Ovary (tissue), 9 donors: ENCODE data around the gene ELOB. TPM values are rescaled to one million over a fixed set of nuclear protein-coding genes. Genes with fewer than 3 reads are reported as not detected.

Experiments
- DNase-seq, 5 donors: peaks; one replicate each; pipeline ENCODE4 v3.0.0-alpha.2; 2019 to 2020
- H3K27ac ChIP-seq, 2 donors: fragments of 200-600 bp; one replicate each; pipeline versions ENCODE4 v1.5.1 to v1.8.0; 2019 to 2022
- H3K27me3 ChIP-seq: fragments of 200-600 bp; one replicate; pipeline ENCODE4 v1.8.0; 2022
- H3K36me3 ChIP-seq: fragments of 200-600 bp; sonication (generic); one replicate; pipeline ENCODE4 v1.5.1; 2019
- H3K4me1 ChIP-seq: one replicate; pipeline ENCODE4 v1.8.1; 2013; ENCODE audit warnings: mild to moderate bottlenecking, moderate library complexity; ENCODE audit not compliant: insufficient read depth
- H3K4me3 ChIP-seq: fragments of 200-600 bp; sonication (generic); one replicate; pipeline ENCODE4 v1.5.1; 2017
- H3K9me3 ChIP-seq, 2 donors: fragments of 200-600 bp in 1 of 2; sonication (generic) in 1 of 2; one replicate each; pipeline versions ENCODE4 v1.5.1 to v1.8.1; 2013 to 2019; ENCODE audit warnings: mild to moderate bottlenecking in 1 of 2, moderate library complexity in 1 of 2
- CTCF ChIP-seq, 3 donors: fragments of 450-650 bp in 2 of 3; fragments of 200-600 bp in 1 of 3; IDR thresholded peaks; one replicate each; pipeline versions ENCODE4 v1.5.1 to v1.8.0; 2016 to 2022; ENCODE audit warnings: antibody characterized with exemption in 3 of 3, mild to moderate bottlenecking in 1 of 3
- EP300 ChIP-seq: sonication (generic); formaldehyde crosslinking; IDR thresholded peaks from one replicate; pipeline ENCODE4 v1.6.1; 2017; ENCODE audit warnings: antibody characterized with exemption
- POLR2A ChIP-seq: fragments of 450-650 bp; IDR thresholded peaks from one replicate; pipeline ENCODE4 v1.6.1; 2017; ENCODE audit warnings: antibody characterized with exemption, mild to moderate bottlenecking, moderate library complexity
- WGBS, 3 donors: extraction: QIAGEN DNeasy Blood & Tissue Kit in 1 of 3; methylation state at CpG; one replicate each; pipeline versions ENCODE4 v1.1.5 to v1.1.7; 2013 to 2017; 5-methylcytosine and 5-hydroxymethylcytosine counted together
- intact Hi-C, 4 donors: fragments of 100-400 bp; cut with DNase I; formaldehyde crosslinking; loops; one replicate each; pipeline versions ENCODE4 v1.11.0 to v1.15.1; 2022 to 2023
- polyA plus RNA-seq, 2 donors: library from polyadenylated mRNA; stranded (reverse); fragments of 200-250 nt in 1 of 2; fragments of 350-450 nt in 1 of 2; fragmentation: Illumina TruSeq in 1 of 2; extraction: RNeasy Lipid Tissue Mini Kit (QIAGEN cat#74804) in 1 of 2; gene quantifications; one replicate each; pipeline ENCODE4 v1.2.3, GENCODE V29; 2013 to 2014
- total RNA-seq, 7 donors: library from RNA; depleted of rRNA in 2 of 7; stranded (reverse); fragments of >200 nt in 2 of 7; fragmentation: NEBNext Ultra II Directional in 3 of 7; extraction: Animal tissue kit (Norgen Biotek cat#: 25700) in 3 of 7; gene quantifications; one replicate each; pipeline versions ENCODE4 v1.1.0 to v1.2.4, GENCODE V29; 2016 to 2023
- donor health status: DM: no; HTN: no; CAD: no; lungs with moderate emphysema.
- donor health status: DM: no; HTN: no; CAD: no.
- donor health status: Bipolar disorder and iron deficiency.
- donor health status: DM: yes; HTN: yes; CAD: no.
- donor health status: DM: no; HTN: no; CAD: no.
- donor health status: DM: yes; HTN: yes; CAD: no.

The ELOB gene
- total and polyA plus RNA-seq, 9 donors = 8.9 to 498 (median 172) TPM

DNA sequence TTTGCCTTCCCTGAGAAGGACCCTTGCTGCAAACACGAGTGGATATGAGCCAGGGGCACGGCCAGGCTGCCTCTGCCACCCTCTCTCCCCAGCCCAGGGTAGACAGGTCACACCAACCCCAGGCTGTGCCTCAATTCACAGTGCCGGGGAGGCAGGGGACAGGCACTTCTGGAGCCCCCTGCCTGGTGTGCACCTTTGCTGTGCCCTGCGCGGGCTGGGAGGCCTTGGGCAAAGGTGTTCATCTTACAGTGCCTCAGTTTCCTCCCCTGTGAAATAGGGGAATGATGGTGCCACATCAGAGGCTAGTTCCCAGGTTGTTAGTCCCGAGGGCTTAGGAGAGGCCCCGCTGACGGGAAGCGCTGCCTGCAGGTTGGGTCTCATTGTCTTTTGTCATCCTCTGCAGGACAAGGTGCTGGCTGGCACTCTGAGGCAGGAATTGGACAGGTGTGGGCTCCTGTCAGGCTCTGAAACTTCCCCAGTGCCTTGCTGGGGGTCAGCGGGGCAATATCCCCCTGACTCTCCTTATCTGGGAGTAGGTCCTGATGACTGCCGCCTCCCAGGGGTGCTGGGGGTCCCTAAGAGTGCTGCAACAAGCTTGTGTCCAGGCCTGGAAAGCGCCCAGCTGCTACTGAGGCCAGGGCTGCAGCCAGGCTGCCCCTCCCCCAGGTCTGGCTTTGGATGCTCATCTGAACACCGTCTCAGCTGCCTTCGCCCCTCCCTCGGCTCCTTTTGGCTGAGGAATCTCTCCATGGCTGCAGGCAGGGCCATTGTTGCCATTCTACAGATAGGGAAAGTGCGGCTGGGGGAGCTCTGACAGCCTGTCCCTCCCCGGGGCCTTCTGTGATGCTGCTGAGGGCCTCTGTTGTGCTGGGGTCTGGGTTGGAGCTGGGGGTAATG, 43.1 kb upstream of the ELOB start:
- H3K4me3 ChIP-seq = no peak overlapping the region
- DNase-seq = peak in 1 of 5 donors; percentile 27
- H3K27me3 ChIP-seq = no peaks in the 10 kb centered on the region
- H3K27ac ChIP-seq = no peak overlapping the region
- H3K4me1 ChIP-seq = no peaks in the 10 kb centered on the region
- H3K9me3 ChIP-seq = no peaks in the 10 kb centered on the region
- TF ChIP-seq CTCF (IDR thresholded peaks at IDR 0.05) (no peak), EP300 (no peak)
- H3K36me3 ChIP-seq = no peaks in the 10 kb centered on the region
- 51 to 68% (median 57%) methylated on average over 16 to 17 of the region's 17 CpGs for WGBS, 3 donors
- intact Hi-C loops = no loop called here

DNA sequence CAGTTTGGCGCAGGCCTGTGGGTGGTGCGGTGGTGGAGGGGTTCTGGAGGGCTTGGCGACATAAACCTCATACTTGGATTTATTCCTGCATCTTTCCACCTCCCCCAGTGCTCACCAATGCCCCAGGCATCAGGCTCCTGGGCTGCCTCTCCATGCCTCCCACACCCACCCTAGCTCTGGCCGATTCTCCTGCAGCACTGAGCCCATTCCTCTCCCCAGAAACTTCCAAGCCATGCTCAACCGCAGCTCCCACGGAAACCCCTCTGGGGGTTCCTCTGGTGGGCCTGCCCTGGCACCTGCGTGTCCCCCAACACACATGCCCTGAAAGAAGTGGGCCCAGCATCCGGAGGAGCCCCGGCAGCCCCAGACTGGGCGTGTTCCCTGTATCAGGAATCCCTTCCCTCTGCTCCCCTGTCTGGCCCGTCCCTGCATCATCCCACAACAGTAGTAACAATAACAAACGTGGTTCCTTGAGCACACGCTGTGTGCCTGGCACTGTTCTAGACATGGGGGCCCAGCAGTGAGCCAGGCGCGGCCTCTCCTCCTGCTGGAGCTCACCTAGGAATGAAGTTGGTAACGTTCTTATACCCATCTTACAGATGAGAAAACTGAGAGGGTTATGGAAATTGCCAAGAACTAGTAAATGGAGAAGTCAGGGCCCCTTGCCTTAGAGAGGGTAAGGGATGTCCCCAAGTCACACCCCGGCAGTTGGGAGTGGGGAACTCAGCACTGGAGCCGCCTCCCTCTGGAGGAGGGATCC, 42.3 kb upstream of the ELOB start:
- no peak for TF ChIP-seq POLR2A
- TF ChIP-seq EP300 = no peak
- no peak for TF ChIP-seq CTCF (IDR thresholded peaks at IDR 0.05)
- no peaks in the 10 kb centered on the region for H3K9me3 ChIP-seq
- no peaks in the 10 kb centered on the region for H3K4me1 ChIP-seq
- WGBS, 3 donors = 75 to 79% (median 78%) methylated on average over 18 of the region's 18 CpGs
- peak in 1 of 5 donors; percentile 14 for DNase-seq
- intact Hi-C loops = no loop called here
- no peaks in the 10 kb centered on the region for H3K27me3 ChIP-seq
- H3K27ac ChIP-seq = no peak overlapping the region
- no peak overlapping the region for H3K4me3 ChIP-seq
- no peaks in the 10 kb centered on the region for H3K36me3 ChIP-seq

DNA sequence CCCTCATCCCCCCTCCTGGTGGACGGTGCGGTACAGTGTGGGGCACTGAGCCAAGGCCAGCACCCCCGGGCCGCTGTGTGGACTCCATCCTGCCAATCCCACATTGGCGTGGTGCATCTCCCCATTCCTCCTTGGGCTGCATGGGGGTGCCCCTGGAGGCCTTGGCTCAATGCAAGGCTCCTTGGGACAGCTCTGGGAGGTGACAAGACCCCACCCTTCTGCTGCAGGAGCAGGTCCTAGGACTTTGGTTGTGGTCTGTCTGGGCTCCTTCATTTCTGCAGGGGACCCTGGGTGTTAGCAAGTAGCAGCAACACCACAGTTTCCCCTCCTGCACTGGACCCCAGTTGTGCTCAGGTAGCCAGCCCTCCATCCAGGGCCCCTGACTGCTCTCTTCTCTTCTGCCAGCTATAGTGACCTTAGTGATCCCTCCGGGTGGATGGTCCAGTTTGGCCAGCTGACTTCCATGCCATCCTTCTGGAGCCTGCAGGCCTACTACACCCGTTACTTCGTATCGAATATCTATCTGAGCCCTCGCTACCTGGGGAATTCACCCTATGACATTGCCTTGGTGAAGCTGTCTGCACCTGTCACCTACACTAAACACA, 41.3 kb upstream of the ELOB start:
- H3K9me3 ChIP-seq = no peaks in the 10 kb centered on the region
- intact Hi-C loops = no loop called here
- TF ChIP-seq CTCF (IDR thresholded peaks at IDR 0.05) = no peak
- no peak for TF ChIP-seq EP300
- no peak for TF ChIP-seq POLR2A
- H3K36me3 ChIP-seq = no peaks in the 10 kb centered on the region
- no peak overlapping the region for H3K4me3 ChIP-seq
- WGBS, 3 donors = 63 to 79% (median 69%) methylated on average over 10 of the region's 10 CpGs
- no peak overlapping the region for H3K27ac ChIP-seq
- DNase-seq = peak in 2 of 5 donors; percentile 6 to 23
- no peaks in the 10 kb centered on the region for H3K27me3 ChIP-seq
- no peaks in the 10 kb centered on the region for H3K4me1 ChIP-seq
